MM.1S (cell line): Measurements from ENCODE around the gene MAP3K20.
"Not testable (repeated sequence)": the region's sequence is repeated elsewhere in the genome, so short reads cannot be mapped to it uniquely, and the experiment has no call there.

Experiments used
- EZH2 ChIP-seq: fragments of 300-600 bp; sonication (generic); optimal IDR thresholded peaks from 2 replicates; pipeline ENCODE3; 2017; ENCODE audit warnings: low read depth, mild to moderate bottlenecking, antibody characterized with exemption, low read length, mixed read lengths
- TF ChIP-seq, protein P1 (sequence below): fragments of 300-600 bp; sonication (generic); IDR thresholded peaks from 2 replicates; pipeline ENCODE4 v1.5.1; 2016; ENCODE audit warnings: antibody characterized with exemption, low read length, mixed read lengths

GRCh38 chr2:173207124-173207523, 131.5 kb downstream of the MAP3K20 start:
- TF ChIP-seq, protein P1, sequence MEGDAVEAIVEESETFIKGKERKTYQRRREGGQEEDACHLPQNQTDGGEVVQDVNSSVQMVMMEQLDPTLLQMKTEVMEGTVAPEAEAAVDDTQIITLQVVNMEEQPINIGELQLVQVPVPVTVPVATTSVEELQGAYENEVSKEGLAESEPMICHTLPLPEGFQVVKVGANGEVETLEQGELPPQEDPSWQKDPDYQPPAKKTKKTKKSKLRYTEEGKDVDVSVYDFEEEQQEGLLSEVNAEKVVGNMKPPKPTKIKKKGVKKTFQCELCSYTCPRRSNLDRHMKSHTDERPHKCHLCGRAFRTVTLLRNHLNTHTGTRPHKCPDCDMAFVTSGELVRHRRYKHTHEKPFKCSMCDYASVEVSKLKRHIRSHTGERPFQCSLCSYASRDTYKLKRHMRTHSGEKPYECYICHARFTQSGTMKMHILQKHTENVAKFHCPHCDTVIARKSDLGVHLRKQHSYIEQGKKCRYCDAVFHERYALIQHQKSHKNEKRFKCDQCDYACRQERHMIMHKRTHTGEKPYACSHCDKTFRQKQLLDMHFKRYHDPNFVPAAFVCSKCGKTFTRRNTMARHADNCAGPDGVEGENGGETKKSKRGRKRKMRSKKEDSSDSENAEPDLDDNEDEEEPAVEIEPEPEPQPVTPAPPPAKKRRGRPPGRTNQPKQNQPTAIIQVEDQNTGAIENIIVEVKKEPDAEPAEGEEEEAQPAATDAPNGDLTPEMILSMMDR, result not testable (repeated sequence)
- TF ChIP-seq EZH2, result not testable (repeated sequence)
